Endothelial cell of umbilical vein (primary cell): ENCODE measurements around the gene ARHGAP10. TPM values are rescaled to one million over a fixed set of nuclear protein-coding genes. Genes with fewer than 3 reads are reported as not detected.

Experiments used
- BruUV-seq: library from RNA; stranded (reverse); fragments of 400-500 nt; replicated peaks from 2 replicates; lab custom pipeline; 2021; lab: Mats Ljungman, UMichigan
- CTCF ChIA-PET: fragments of 300-600, 350-600 bp; sonication (Branson Sonifier 250); formaldehyde crosslinking; loops from one replicate; lab custom pipeline; 2021; ENCODE audit warnings: antibody characterized with exemption, inconsistent platforms; lab: Charles Lee
- POLR2A ChIA-PET: fragments of 300-600, 350-600 bp; sonication (Branson Sonifier 250); formaldehyde crosslinking; loops from one replicate; lab custom pipeline; 2021; ENCODE audit warnings: antibody characterized with exemption, inconsistent platforms; lab: Charles Lee
- DNase-seq: peaks from one replicate; pipeline ENCODE4 v3.0.0-alpha.2; 2011; ENCODE audit warnings: low read depth, low spot score
- FAIRE-seq: peaks from 2 replicates; lab custom pipeline; 2011; peaks lifted over from hg19 to GRCh38; lab: Jason Lieb, UNC
- H2AFZ ChIP-seq: 2 replicates; pipeline ENCODE4 v1.6.0; 2012; ENCODE audit warnings: low read depth, low read length, control low read depth, inconsistent platforms
- H3K27ac ChIP-seq: 2 replicates; pipeline ENCODE4 v1.5.1; 2011; ENCODE audit warnings: low read depth, mild to moderate bottlenecking, control low read depth, low read length, moderate library complexity; ENCODE audit not compliant: insufficient read depth
- H3K27me3 ChIP-seq, 2 experiments: 2 replicates each; pipeline versions ENCODE4 v1.6.0 to v1.6.1; 2011; ENCODE audit warnings: low read length in 2 of 2, mixed read lengths in 1 of 2; ENCODE audit not compliant: control insufficient read depth in 2 of 2, insufficient read depth in 2 of 2
- H3K36me3 ChIP-seq, 2 experiments: 2 replicates in 1 of 2; 3 replicates in 1 of 2; pipeline ENCODE4 v1.5.1; 2011; ENCODE audit warnings: low read length in 2 of 2, mild to moderate bottlenecking in 1 of 2, moderate library complexity in 1 of 2; ENCODE audit not compliant: control insufficient read depth in 2 of 2, insufficient read depth in 2 of 2; ENCODE audit errors: extremely low read depth in 1 of 2
- H3K4me1 ChIP-seq: 3 replicates; pipeline ENCODE4 v1.5.1; 2011; ENCODE audit warnings: mild to moderate bottlenecking, low read length; ENCODE audit not compliant: control insufficient read depth, insufficient read depth; ENCODE audit errors: extremely low read depth
- H3K4me2 ChIP-seq: 2 replicates; pipeline ENCODE4 v1.6.1; 2011; ENCODE audit warnings: low read length, control low read depth, mixed read lengths; ENCODE audit not compliant: insufficient read depth
- H3K4me3 ChIP-seq, 3 experiments: fragments of 200-600 bp in 1 of 3; sonication (generic), shearing (Covaris generic) in 1 of 3; replicated peaks in 1 of 3; 2 replicates each; pipeline ENCODE4 v1.5.1; 2011 to 2016; ENCODE audit warnings: control low read depth in 3 of 3, low read length in 3 of 3, mild to moderate bottlenecking in 2 of 3, inconsistent platforms in 1 of 3, low read depth in 1 of 3, moderate library complexity in 1 of 3; ENCODE audit not compliant: insufficient read depth in 1 of 3
- H3K79me2 ChIP-seq: 2 replicates; pipeline ENCODE4 v1.6.0; 2012; ENCODE audit warnings: low read length, inconsistent platforms; ENCODE audit not compliant: control insufficient read depth, insufficient read depth
- H3K9ac ChIP-seq: replicated peaks from 2 replicates; pipeline ENCODE3; 2011; ENCODE audit warnings: low read length, control low read depth; ENCODE audit not compliant: insufficient read depth; ENCODE audit errors: extremely low read depth
- H3K9me1 ChIP-seq: replicated peaks from 3 replicates; pipeline ENCODE4 v1.6.0; 2011; ENCODE audit warnings: mild to moderate bottlenecking, low read length; ENCODE audit not compliant: control insufficient read depth, insufficient read depth; ENCODE audit errors: extremely low read depth
- H3K9me3 ChIP-seq: replicated peaks from 2 replicates; pipeline ENCODE4 v1.5.1; 2012; ENCODE audit warnings: low read length, inconsistent platforms; ENCODE audit not compliant: control insufficient read depth, insufficient read depth
- H4K20me1 ChIP-seq: replicated peaks from 2 replicates; pipeline ENCODE3; 2011; ENCODE audit warnings: mild to moderate bottlenecking, low read length; ENCODE audit not compliant: control insufficient read depth, insufficient read depth; ENCODE audit errors: extremely low read depth
- CTCF ChIP-seq, 2 donors: IDR thresholded peaks; 1 replicate in 1 of 2; 2 replicates in 1 of 2; pipeline ENCODE4 v1.5.1; 2011; ENCODE audit warnings: low read length in 2 of 2, mild to moderate bottlenecking in 2 of 2, moderate library complexity in 2 of 2, control low read depth in 1 of 2, inconsistent platforms in 1 of 2, low read depth in 1 of 2; ENCODE audit not compliant: insufficient read depth in 1 of 2; ENCODE audit errors: extremely low read depth in 1 of 2
- EZH2 ChIP-seq: IDR thresholded peaks from 2 replicates; pipeline ENCODE4 v1.6.1; 2012; ENCODE audit warnings: borderline replicate concordance, low read depth, mild to moderate bottlenecking, moderate library complexity, low read length, inconsistent platforms; ENCODE audit not compliant: severe bottlenecking
- FOS ChIP-seq: IDR thresholded peaks from 2 replicates; pipeline ENCODE4 v1.6.1; 2011; ENCODE audit warnings: mild to moderate bottlenecking, low read length, moderate library complexity, borderline replicate concordance; ENCODE audit not compliant: insufficient read depth
- GATA2 ChIP-seq: IDR thresholded peaks from 2 replicates; pipeline ENCODE4 v1.7.0; 2011; ENCODE audit warnings: low read depth, mild to moderate bottlenecking, moderate library complexity, mixed read lengths, low read length; ENCODE audit not compliant: insufficient read length, insufficient read depth
- JUN ChIP-seq: IDR thresholded peaks from 2 replicates; pipeline ENCODE4 v1.6.1; 2011; ENCODE audit warnings: borderline replicate concordance, low read depth; ENCODE audit not compliant: insufficient read length, insufficient read depth
- MYC ChIP-seq: IDR thresholded peaks from one replicate; pipeline ENCODE4 v1.6.1; 2011; ENCODE audit warnings: mild to moderate bottlenecking, low read depth, low read length
- POLR2A ChIP-seq: IDR thresholded peaks from 2 replicates; pipeline ENCODE4 v1.6.1; 2012; ENCODE audit warnings: low read depth, mild to moderate bottlenecking, control low read depth, low read length
- POLR2AphosphoS5 ChIP-seq: IDR thresholded peaks from 2 replicates; pipeline ENCODE4 v1.6.1; 2012; ENCODE audit warnings: low read depth, mild to moderate bottlenecking, control low read depth, low read length, moderate library complexity; ENCODE audit not compliant: insufficient read depth
- dilution Hi-C: fragments of 300-500 bp; cut with MboI; formaldehyde crosslinking; loops from one replicate; pipeline ENCODE4 v1.15.0; 2019; ENCODE audit warnings: low sequenced_read_pairs; ENCODE audit not compliant: extremely low pct_ligation_motif_present
- intact Hi-C: fragments of 100-400 bp; cut with micrococcal nuclease; formaldehyde crosslinking; loops from one replicate; pipeline ENCODE4 v1.10.0; 2022
- polyA plus RNA-seq, 4 experiments: library from polyadenylated mRNA; depleted of rRNA in 3 of 4; stranded (reverse) in 3 of 4; unstranded in 1 of 4; fragments of >200 nt; gene quantifications; 2 replicates each; pipeline versions ENCODE4 v1.2.1 to v1.2.3, GENCODE V29; 2011 to 2012; ENCODE audit warnings: missing spikeins in 1 of 4
- total RNA-seq: library from RNA; stranded (reverse); gene quantifications from 2 replicates; pipeline ENCODE4 v1.2.3, GENCODE V29; 2021
- TF ChIP-seq, protein P1 (sequence below): IDR thresholded peaks from 2 replicates; pipeline ENCODE4 v1.6.1; 2011; ENCODE audit not compliant: insufficient read depth, insufficient read length

Gene ARHGAP10
- total and polyA plus RNA-seq, 2 donors (not counting 3 experiments of a cell fraction or from before 2014, with no cell fraction given) = 20.4 to 36.7 TPM

GRCh38 chr4:147802346-147802745 lies 70.5 kb downstream of the ARHGAP10 start:
- Histone ChIP-seq H2AFZ (no peak overlapping the region), H3K36me3 (no peaks in the 10 kb centered on the region), H3K9ac (no peak overlapping the region), H3K9me3 (no peaks in the 10 kb centered on the region), H4K20me1 (peaks cover 2% of the 10 kb centered on the region), H3K27me3 (no peaks in the 10 kb centered on the region), H3K4me1 (no peaks in the 10 kb centered on the region), H3K4me2 (no peak overlapping the region), H3K4me3 (no peak overlapping the region), H3K27ac (no peak overlapping the region), H3K79me2 (peaks cover 36% of the 10 kb centered on the region), H3K9me1 (no peaks in the 10 kb centered on the region)
- ChIA-PET POLR2A (no interaction called here), CTCF (interaction anchor here (1.5 kb wide), 1 partner anchor 22 kb away, joined by 3 read pairs; no protein-coding TSS in a partner anchor)
- dilution Hi-C loops (no loop called here), intact Hi-C loops (no loop called here)
- DNase-seq (no peak), FAIRE-seq (no peak)
- BruUV-seq = no TSS peak
- TF ChIP-seq, protein P1, sequence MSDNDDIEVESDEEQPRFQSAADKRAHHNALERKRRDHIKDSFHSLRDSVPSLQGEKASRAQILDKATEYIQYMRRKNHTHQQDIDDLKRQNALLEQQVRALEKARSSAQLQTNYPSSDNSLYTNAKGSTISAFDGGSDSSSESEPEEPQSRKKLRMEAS = no peak
- TF ChIP-seq POLR2AphosphoS5 = no peak
- TF ChIP-seq MYC = no peak
- TF ChIP-seq GATA2 = no peak
- no peak for TF ChIP-seq CTCF (IDR thresholded peaks at IDR 0.05; ENCODE audit: extremely low read depth in 1 of 2, insufficient read depth in 1 of 2, low read depth in 1 of 2, low read length in 2 of 2)
- no peak for TF ChIP-seq FOS
- no peak for TF ChIP-seq POLR2A
- no peak for TF ChIP-seq EZH2
- no peak for TF ChIP-seq JUN
